Keratinocyte (primary cell): ENCODE measurements around the gene ABHD8.
A peak's percentile ranks its signal among the peaks of the same experiment; 100 is the strongest.

ENCODE experiments used
- CTCF ChIP-seq, 3 experiments: IDR thresholded peaks in 1 of 3; conservative IDR thresholded peaks in 1 of 3; optimal IDR thresholded peaks in 1 of 3; 2 replicates in 2 of 3; 3 replicates in 1 of 3; pipeline versions ENCODE3 to v1.5.1; 2011; ENCODE audit warnings: low read length in 3 of 3, mild to moderate bottlenecking in 3 of 3, moderate library complexity in 2 of 3, control low read depth in 1 of 3, inconsistent platforms in 1 of 3; ENCODE audit not compliant: insufficient read depth in 2 of 3; ENCODE audit errors: extremely low read depth in 1 of 3
- EZH2 ChIP-seq: IDR thresholded peaks from one replicate; pipeline ENCODE4 v1.6.1; 2012; ENCODE audit warnings: inconsistent platforms, mild to moderate bottlenecking, low read length, moderate library complexity

- TF ChIP-seq CTCF (optimal IDR thresholded peaks at IDR 0.05 in 1 of 3, IDR thresholded peaks at IDR 0.05 in 1 of 3, conservative IDR thresholded peaks at IDR 0.05 in 1 of 3; ENCODE audit: extremely low read depth in 1 of 3, insufficient read depth in 2 of 3, low read length in 3 of 3) (peak; percentile 75 to 96 (median 81)), EZH2 (no peak)
These were observed 24.7 kb upstream of the ABHD8 start for GRCh38 chr19:17327654-17328516.
